H9 (cell line): ENCODE measurements around the gene RAB29. TPM values are rescaled to one million over a fixed set of nuclear protein-coding genes. Genes with fewer than 3 reads are reported as not detected.
A peak's percentile ranks its signal among the peaks of the same experiment; 100 is the strongest.

ENCODE experiments used
- DNase-seq: peaks from one replicate; pipeline ENCODE4 v3.0.0-alpha.2; 2017
- H2AFZ ChIP-seq: one replicate; pipeline ENCODE4 v1.6.1; 2013; ENCODE audit warnings: mild to moderate bottlenecking, low read length, control low read depth, moderate library complexity
- H2AK5ac ChIP-seq: 2 replicates; pipeline ENCODE4 v1.6.1; 2013; ENCODE audit warnings: low read length, control low read depth, mixed read lengths; ENCODE audit not compliant: insufficient read length
- H2BK120ac ChIP-seq: one replicate; pipeline ENCODE4 v1.6.1; 2013; ENCODE audit warnings: low read depth, mild to moderate bottlenecking, low read length, control low read depth, inconsistent platforms; ENCODE audit not compliant: poor library complexity, severe bottlenecking
- H2BK12ac ChIP-seq: 2 replicates; pipeline ENCODE4 v1.6.1; 2013; ENCODE audit warnings: low read length, control low read depth, mixed read lengths, low read depth; ENCODE audit not compliant: insufficient read length
- H2BK15ac ChIP-seq: 2 replicates; pipeline ENCODE4 v1.6.1; 2013; ENCODE audit warnings: low read depth, low read length, control low read depth
- H2BK20ac ChIP-seq: one replicate; pipeline ENCODE4 v1.6.1; 2013; ENCODE audit warnings: low read depth, mild to moderate bottlenecking, low read length, control low read depth, inconsistent platforms; ENCODE audit not compliant: poor library complexity, severe bottlenecking
- H2BK5ac ChIP-seq: 2 replicates; pipeline ENCODE4 v1.6.1; 2013; ENCODE audit warnings: low read length, control low read depth, mixed read lengths; ENCODE audit not compliant: insufficient read length
- H3K14ac ChIP-seq: 2 replicates; pipeline ENCODE4 v1.6.1; 2013; ENCODE audit warnings: low read length, control low read depth; ENCODE audit not compliant: insufficient read depth
- H3K18ac ChIP-seq: 2 replicates; pipeline ENCODE4 v1.6.1; 2013; ENCODE audit warnings: low read depth, mild to moderate bottlenecking, mixed read lengths, low read length, control low read depth; ENCODE audit not compliant: insufficient read length
- H3K23ac ChIP-seq: 2 replicates; pipeline ENCODE4 v1.6.1; 2013; ENCODE audit warnings: low read length, control low read depth, mixed read lengths, low read depth; ENCODE audit not compliant: insufficient read length
- H3K23me2 ChIP-seq: 2 replicates; pipeline ENCODE4 v1.6.1; 2013; ENCODE audit warnings: low read depth, mild to moderate bottlenecking, mixed read lengths, low read length, control low read depth; ENCODE audit not compliant: insufficient read length, poor library complexity, severe bottlenecking
- H3K27ac ChIP-seq: 2 replicates; pipeline ENCODE4 v1.5.1; 2013; ENCODE audit warnings: low read length, control low read depth, mixed read lengths, low read depth; ENCODE audit not compliant: insufficient read length
- H3K27me3 ChIP-seq: 2 replicates; pipeline ENCODE4 v1.6.1; 2013; ENCODE audit warnings: low read length, control low read depth, inconsistent platforms; ENCODE audit not compliant: insufficient read depth
- H3K4ac ChIP-seq: 2 replicates; pipeline ENCODE4 v1.6.1; 2013; ENCODE audit warnings: low read depth, mild to moderate bottlenecking, control low read depth, inconsistent platforms, low read length, moderate library complexity
- H3K4me1 ChIP-seq: 2 replicates; pipeline ENCODE4 v1.6.1; 2013; ENCODE audit warnings: low read length, control low read depth, inconsistent platforms; ENCODE audit not compliant: insufficient read depth
- H3K4me2 ChIP-seq: 2 replicates; pipeline ENCODE4 v1.6.1; 2013; ENCODE audit warnings: low read length, control low read depth, mixed read lengths; ENCODE audit not compliant: insufficient read length, insufficient read depth
- H3K56ac ChIP-seq: 2 replicates; pipeline ENCODE4 v1.6.1; 2013; ENCODE audit warnings: low read depth, mild to moderate bottlenecking, mixed read lengths, low read length, control low read depth; ENCODE audit not compliant: insufficient read length
- H3K79me1 ChIP-seq: 2 replicates; pipeline ENCODE4 v1.6.1; 2013; ENCODE audit warnings: low read depth, mild to moderate bottlenecking, moderate library complexity, low read length, control low read depth, inconsistent platforms; ENCODE audit not compliant: insufficient read depth, poor library complexity, severe bottlenecking
- H3K79me2 ChIP-seq: 2 replicates; pipeline ENCODE4 v1.6.1; 2013; ENCODE audit warnings: low read length, control low read depth, inconsistent platforms; ENCODE audit not compliant: insufficient read depth
- H3K9ac ChIP-seq: 2 replicates; pipeline ENCODE4 v1.6.1; 2013; ENCODE audit warnings: low read length, control low read depth, mixed read lengths; ENCODE audit not compliant: insufficient read length; ENCODE audit errors: extremely low read depth
- H3K9me3 ChIP-seq: one replicate; pipeline ENCODE4 v1.6.1; 2013; ENCODE audit warnings: low read depth, low read length, inconsistent platforms; ENCODE audit not compliant: control insufficient read depth
- H3T11ph ChIP-seq: one replicate; pipeline ENCODE4 v1.6.1; 2013; ENCODE audit warnings: mild to moderate bottlenecking, low read length, control low read depth, inconsistent platforms
- H4K20me1 ChIP-seq: one replicate; pipeline ENCODE4 v1.6.1; 2013; ENCODE audit not compliant: control insufficient read depth, insufficient read length, insufficient read depth
- H4K5ac ChIP-seq: 2 replicates; pipeline ENCODE4 v1.6.1; 2013; ENCODE audit warnings: low read depth, mild to moderate bottlenecking, mixed read lengths, low read length, control low read depth; ENCODE audit not compliant: insufficient read length
- H4K8ac ChIP-seq: replicated peaks from 2 replicates; pipeline ENCODE4 v1.6.1; 2013; ENCODE audit warnings: low read length, control low read depth, mixed read lengths, low read depth; ENCODE audit not compliant: insufficient read length
- H4K91ac ChIP-seq: 2 replicates; pipeline ENCODE4 v1.6.1; 2013; ENCODE audit warnings: low read depth, mild to moderate bottlenecking, moderate library complexity, mixed read lengths, low read length, control low read depth; ENCODE audit not compliant: insufficient read length
- H3K27ac Mint-ChIP-seq, 3 experiments: 2 replicates in 2 of 3; 3 replicates in 1 of 3; pipeline ENCODE4 v1.8.0; 2020 to 2021; ENCODE audit warnings: mixed read lengths in 3 of 3, mild to moderate bottlenecking in 1 of 3, moderate library complexity in 1 of 3
- H3K27me3 Mint-ChIP-seq: 2 replicates; pipeline ENCODE4 v1.8.0; 2021; ENCODE audit warnings: low read depth, mild to moderate bottlenecking, moderate library complexity, mixed read lengths
- H3K36me3 Mint-ChIP-seq, 3 experiments: 2 replicates in 2 of 3; 3 replicates in 1 of 3; pipeline ENCODE4 v1.8.0; 2020 to 2021; ENCODE audit warnings: low read depth in 3 of 3, mixed read lengths in 3 of 3; ENCODE audit not compliant: insufficient read depth in 1 of 3
- H3K4me1 Mint-ChIP-seq, 2 experiments: 2 replicates each; pipeline ENCODE4 v1.8.0; 2020; ENCODE audit warnings: mixed read lengths in 2 of 2
- H3K4me3 Mint-ChIP-seq, 2 experiments: 2 replicates in 1 of 2; 3 replicates in 1 of 2; pipeline ENCODE4 v1.8.0; 2020 to 2021; ENCODE audit warnings: mild to moderate bottlenecking in 2 of 2, mixed read lengths in 2 of 2, moderate library complexity in 1 of 2
- H3K9me3 Mint-ChIP-seq, 2 experiments: 2 replicates in 1 of 2; 3 replicates in 1 of 2; pipeline ENCODE4 v1.8.0; 2020; ENCODE audit warnings: mild to moderate bottlenecking in 2 of 2, mixed read lengths in 2 of 2, moderate library complexity in 1 of 2
- WGBS: extraction: QIAGEN DNeasy Blood & Tissue Kit; methylation state at CpG from one replicate; pipeline ENCODE4 v1.1.7; 2013; ENCODE audit warnings: missing lambda C conversion rate, low lambda C conversion rate, mixed read lengths; ENCODE audit not compliant: insufficient read length; ENCODE audit errors: extremely low coverage; 5-methylcytosine and 5-hydroxymethylcytosine counted together
- total RNA-seq: library from RNA; stranded (reverse); gene quantifications from 2 replicates; pipeline ENCODE4 v1.2.1, GENCODE V29; 2021
- TF ChIP-seq, protein P1 (sequence below): fragments of 200-600 bp; sonication (generic); conservative IDR thresholded peaks from 3 replicates; pipeline ENCODE4 v1.8.0; 2021; ENCODE audit warnings: antibody characterized with exemption, mild to moderate bottlenecking

RAB29 gene
- total RNA-seq, 1 experiment from 2014 or later = 4.2 TPM

- no peaks in the 10 kb centered on the region for H3K79me2 ChIP-seq
- no peak overlapping the region for H2BK5ac ChIP-seq
- Mint-ChIP-seq H3K36me3 (no peaks in the 10 kb centered on the region), H3K27me3 (peaks cover 2% of the 10 kb centered on the region), H3K4me3 (no peak overlapping the region), H3K4me1 (no peaks in the 10 kb centered on the region), H3K27ac (peak overlapping the region in 1 of 3 experiments; percentile 17; a peak in 1 of 7 replicates), H3K9me3 (no peaks in the 10 kb centered on the region; a peak in 1 of 5 replicates)
- H3K23ac ChIP-seq = no peak overlapping the region
- TF ChIP-seq, protein P1, sequence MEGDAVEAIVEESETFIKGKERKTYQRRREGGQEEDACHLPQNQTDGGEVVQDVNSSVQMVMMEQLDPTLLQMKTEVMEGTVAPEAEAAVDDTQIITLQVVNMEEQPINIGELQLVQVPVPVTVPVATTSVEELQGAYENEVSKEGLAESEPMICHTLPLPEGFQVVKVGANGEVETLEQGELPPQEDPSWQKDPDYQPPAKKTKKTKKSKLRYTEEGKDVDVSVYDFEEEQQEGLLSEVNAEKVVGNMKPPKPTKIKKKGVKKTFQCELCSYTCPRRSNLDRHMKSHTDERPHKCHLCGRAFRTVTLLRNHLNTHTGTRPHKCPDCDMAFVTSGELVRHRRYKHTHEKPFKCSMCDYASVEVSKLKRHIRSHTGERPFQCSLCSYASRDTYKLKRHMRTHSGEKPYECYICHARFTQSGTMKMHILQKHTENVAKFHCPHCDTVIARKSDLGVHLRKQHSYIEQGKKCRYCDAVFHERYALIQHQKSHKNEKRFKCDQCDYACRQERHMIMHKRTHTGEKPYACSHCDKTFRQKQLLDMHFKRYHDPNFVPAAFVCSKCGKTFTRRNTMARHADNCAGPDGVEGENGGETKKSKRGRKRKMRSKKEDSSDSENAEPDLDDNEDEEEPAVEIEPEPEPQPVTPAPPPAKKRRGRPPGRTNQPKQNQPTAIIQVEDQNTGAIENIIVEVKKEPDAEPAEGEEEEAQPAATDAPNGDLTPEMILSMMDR = no peak
- H2AK5ac ChIP-seq = no peak overlapping the region
- H3K56ac ChIP-seq = no peak overlapping the region
- no peak overlapping the region for H2AFZ ChIP-seq
- H2BK12ac ChIP-seq = no peak overlapping the region
- H3K27me3 ChIP-seq = no peaks in the 10 kb centered on the region
- no peak overlapping the region for H3K4ac ChIP-seq
- H4K5ac ChIP-seq = no peak overlapping the region
- no peak overlapping the region for H3K9ac ChIP-seq
- H2BK15ac ChIP-seq = no peak overlapping the region
- H2BK120ac ChIP-seq = no peak overlapping the region
- no peak overlapping the region for H4K91ac ChIP-seq
- no peaks in the 10 kb centered on the region for H3K4me1 ChIP-seq
- no CpG with 5 or more reads among the region's 4 CpGs for WGBS
- DNase-seq = no peak
- H3K23me2 ChIP-seq = no peaks in the 10 kb centered on the region
- no peaks in the 10 kb centered on the region for H4K20me1 ChIP-seq
- no peak overlapping the region for H2BK20ac ChIP-seq
- H3T11ph ChIP-seq = no peak overlapping the region
- H3K14ac ChIP-seq = no peak overlapping the region; the same call in 1 of the 2 replicates
- H3K4me2 ChIP-seq = no peak overlapping the region
- no peaks in the 10 kb centered on the region for H3K79me1 ChIP-seq
- no peak overlapping the region for H3K18ac ChIP-seq
- no peak overlapping the region for H4K8ac ChIP-seq
- H3K9me3 ChIP-seq = no peaks in the 10 kb centered on the region
- H3K27ac ChIP-seq = no peak overlapping the region
Measured at GRCh38 chr1:205782627-205783432, 7.5 kb upstream of the RAB29 start.
